SK-N-SH (cell line): ENCODE data around the gene SKI. TPM values are rescaled to one million over a fixed set of nuclear protein-coding genes. Genes with fewer than 3 reads are reported as not detected.

ENCODE experiments used
- CTCF ChIA-PET: fragments of 300-600, 350-600 bp; formaldehyde crosslinking; extraction: SDS; loops from one replicate; lab custom pipeline; 2021; lab: Yijun Ruan, JAX
- POLR2A ChIA-PET: fragments of 350-600 bp; sonication (Branson Sonifier 250); formaldehyde crosslinking; extraction: SDS; loops from one replicate; lab custom pipeline; 2020; ENCODE audit warnings: antibody characterized with exemption, inconsistent platforms; lab: Yijun Ruan, JAX
- DNase-seq: peaks from one replicate; pipeline ENCODE4 v3.0.0; 2012
- H2AFZ ChIP-seq: fragments of 200-600 bp; sonication (generic); 2 replicates; pipeline ENCODE4 v1.8.1; 2016; ENCODE audit warnings: antibody characterized with exemption, mild to moderate bottlenecking, low read depth
- H3F3A ChIP-seq: fragments of 200-600 bp; sonication (generic); replicated peaks from 2 replicates; pipeline ENCODE3; 2016; ENCODE audit warnings: antibody characterized with exemption, mild to moderate bottlenecking; ENCODE audit not compliant: insufficient read depth
- H3K27ac ChIP-seq, 2 experiments: fragments of 200-500 bp in 1 of 2; fragments of 200-600 bp in 1 of 2; sonication (Bioruptor generic) in 1 of 2; sonication (generic), shearing (Covaris generic) in 1 of 2; 2 replicates each; pipeline versions ENCODE4 v1.5.1 to v1.6.1; 2014 to 2016; ENCODE audit warnings: low read depth in 2 of 2, inconsistent platforms in 1 of 2, low read length in 1 of 2, mild to moderate bottlenecking in 1 of 2, mixed read lengths in 1 of 2
- H3K27me3 ChIP-seq: fragments of 200-600 bp; sonication (generic), shearing (Covaris generic); 2 replicates; pipeline ENCODE4 v1.6.1; 2016; ENCODE audit warnings: mixed run types; ENCODE audit not compliant: insufficient read depth
- H3K36me3 ChIP-seq, 2 experiments: fragments of 200-500 bp in 1 of 2; fragments of 200-600 bp in 1 of 2; sonication (Bioruptor generic) in 1 of 2; sonication (generic) in 1 of 2; replicated peaks in 1 of 2; 2 replicates each; pipeline versions ENCODE3 to v1.5.1; 2014 to 2016; ENCODE audit warnings: low read length in 1 of 2, mild to moderate bottlenecking in 1 of 2; ENCODE audit not compliant: insufficient read depth in 2 of 2, control insufficient read depth in 1 of 2
- H3K4me1 ChIP-seq, 2 experiments: fragments of 200-500 bp in 1 of 2; fragments of 200-600 bp in 1 of 2; sonication (Bioruptor generic) in 1 of 2; sonication (generic), shearing (Covaris generic) in 1 of 2; 2 replicates each; pipeline versions ENCODE4 v1.5.1 to v1.6.1; 2014 to 2016; ENCODE audit warnings: low read depth in 1 of 2, low read length in 1 of 2, mixed run types in 1 of 2; ENCODE audit not compliant: insufficient read depth in 2 of 2, control insufficient read depth in 1 of 2
- H3K4me2 ChIP-seq: fragments of 200-600 bp; sonication (generic), shearing (Covaris generic); 2 replicates; pipeline ENCODE4 v1.6.1; 2017; ENCODE audit warnings: mixed run types
- H3K4me3 ChIP-seq, 2 experiments: fragments of 200-500 bp in 1 of 2; fragments of 200-600 bp in 1 of 2; sonication (Bioruptor generic) in 1 of 2; sonication (generic), shearing (Covaris generic) in 1 of 2; 2 replicates each; pipeline versions ENCODE4 v1.5.1 to v1.8.1; 2014 to 2016; ENCODE audit warnings: low read depth in 2 of 2, inconsistent platforms in 1 of 2, low read length in 1 of 2, mild to moderate bottlenecking in 1 of 2, mixed read lengths in 1 of 2, moderate library complexity in 1 of 2
- H3K79me2 ChIP-seq: fragments of 200-600 bp; sonication (generic); 2 replicates; pipeline ENCODE4 v1.8.1; 2017; ENCODE audit warnings: mild to moderate bottlenecking; ENCODE audit not compliant: insufficient read depth
- H3K9ac ChIP-seq: fragments of 200-600 bp; sonication (generic); 2 replicates; pipeline ENCODE4 v1.6.1; 2017; ENCODE audit warnings: mixed run types
- H3K9me2 ChIP-seq: fragments of 200-600 bp; sonication (generic); 2 replicates; pipeline ENCODE4 v1.6.1; 2017; ENCODE audit warnings: mixed run types
- H3K9me3 ChIP-seq: fragments of 200-600 bp; sonication (generic); 2 replicates; pipeline ENCODE4 v1.6.1; 2017; ENCODE audit warnings: mixed run types, mild to moderate bottlenecking, moderate library complexity
- H4K20me1 ChIP-seq: fragments of 200-600 bp; sonication (generic); 2 replicates; pipeline ENCODE4 v1.6.1; 2017; ENCODE audit warnings: mild to moderate bottlenecking, mixed run types; ENCODE audit not compliant: insufficient read depth
- ELF1 ChIP-seq: IDR thresholded peaks from 2 replicates; pipeline ENCODE4 v1.4.0; 2012
- FOSL2 ChIP-seq: IDR thresholded peaks from 2 replicates; pipeline ENCODE4 v1.4.0; 2012; ENCODE audit warnings: low read depth, mild to moderate bottlenecking, moderate library complexity, borderline replicate concordance
- GABPA ChIP-seq: IDR thresholded peaks from 2 replicates; pipeline ENCODE4 v1.4.0; 2012; ENCODE audit warnings: low read depth, mild to moderate bottlenecking
- JUND ChIP-seq: IDR thresholded peaks from 2 replicates; pipeline ENCODE4 v1.4.0; 2012
- MEF2A ChIP-seq: IDR thresholded peaks from 2 replicates; pipeline ENCODE4 v1.4.0; 2012; ENCODE audit warnings: low read depth, borderline replicate concordance
- MXI1 ChIP-seq: IDR thresholded peaks from 2 replicates; pipeline ENCODE4 v1.6.1; 2012; ENCODE audit warnings: mild to moderate bottlenecking, low read depth, low read length, improper control_type of control experiment
- NFIC ChIP-seq: IDR thresholded peaks from 2 replicates; pipeline ENCODE4 v1.4.0; 2012; ENCODE audit warnings: borderline replicate concordance
- NRF1 ChIP-seq: IDR thresholded peaks from 2 replicates; pipeline ENCODE4 v1.6.1; 2012; ENCODE audit warnings: low read depth, mild to moderate bottlenecking, low read length
- POLR2AphosphoS5 ChIP-seq: IDR thresholded peaks from 2 replicates; pipeline ENCODE4 v1.6.1; 2012; ENCODE audit warnings: low read depth, low read length
- RAD21 ChIP-seq: IDR thresholded peaks from 2 replicates; pipeline ENCODE4 v1.6.1; 2012; ENCODE audit warnings: mild to moderate bottlenecking, low read length
- RFX5 ChIP-seq: IDR thresholded peaks from 2 replicates; pipeline ENCODE4 v1.6.1; 2012; ENCODE audit warnings: mild to moderate bottlenecking, improper control_type of control experiment, low read length
- RXRA ChIP-seq: IDR thresholded peaks from 2 replicates; pipeline ENCODE4 v1.4.0; 2012; ENCODE audit warnings: low read depth, mild to moderate bottlenecking, borderline replicate concordance
- SIN3A ChIP-seq: IDR thresholded peaks from 2 replicates; pipeline ENCODE4 v1.6.1; 2012; ENCODE audit warnings: low read depth, mild to moderate bottlenecking, low read length, moderate library complexity, borderline replicate concordance
- SMC3 ChIP-seq: IDR thresholded peaks from 2 replicates; pipeline ENCODE4 v1.6.1; 2012; ENCODE audit warnings: low read depth, low read length, improper control_type of control experiment
- TCF12 ChIP-seq: IDR thresholded peaks from 2 replicates; pipeline ENCODE4 v1.4.0; 2012
- TEAD4 ChIP-seq: IDR thresholded peaks from 2 replicates; pipeline ENCODE4 v1.4.0; 2012; ENCODE audit warnings: mild to moderate bottlenecking, borderline replicate concordance; ENCODE audit not compliant: insufficient read depth
- WGBS: methylation state at CpG from one replicate; pipeline ENCODE4 v1.1.6; 2017; ENCODE audit warnings: low lambda C conversion rate; 5-methylcytosine and 5-hydroxymethylcytosine counted together
- polyA plus RNA-seq, 3 experiments: library from polyadenylated mRNA; depleted of rRNA; stranded (reverse); fragments of >200 nt; gene quantifications; 2 replicates each; pipeline ENCODE4 v1.2.3, GENCODE V29; 2012
- TF ChIP-seq, protein P1 (sequence below): fragments of 150-350 bp; IDR thresholded peaks from 2 replicates; pipeline ENCODE4 v1.6.1; 2016; ENCODE audit warnings: mild to moderate bottlenecking, low read depth, low read length
- TF ChIP-seq, protein P2 (sequence below): fragments of 150-350 bp; IDR thresholded peaks from 2 replicates; pipeline ENCODE4 v1.6.1; 2017; ENCODE audit warnings: antibody characterized with exemption, low read length, low read depth, borderline replicate concordance
- TF ChIP-seq, protein P3 (sequence below): IDR thresholded peaks from 2 replicates; pipeline ENCODE4; 2012
- TF ChIP-seq, protein P4 (sequence below): IDR thresholded peaks from 2 replicates; pipeline ENCODE4 v1.4.0; 2012; ENCODE audit warnings: low read depth, borderline replicate concordance
- TF ChIP-seq, protein P5 (sequence below): IDR thresholded peaks from 2 replicates; pipeline ENCODE4 v1.4.0; 2012; ENCODE audit warnings: low read depth

The SKI gene
- polyA plus RNA-seq, 1 of the 3 experiments (the other 2 are of a cell fraction): 7.2 TPM

DNA sequence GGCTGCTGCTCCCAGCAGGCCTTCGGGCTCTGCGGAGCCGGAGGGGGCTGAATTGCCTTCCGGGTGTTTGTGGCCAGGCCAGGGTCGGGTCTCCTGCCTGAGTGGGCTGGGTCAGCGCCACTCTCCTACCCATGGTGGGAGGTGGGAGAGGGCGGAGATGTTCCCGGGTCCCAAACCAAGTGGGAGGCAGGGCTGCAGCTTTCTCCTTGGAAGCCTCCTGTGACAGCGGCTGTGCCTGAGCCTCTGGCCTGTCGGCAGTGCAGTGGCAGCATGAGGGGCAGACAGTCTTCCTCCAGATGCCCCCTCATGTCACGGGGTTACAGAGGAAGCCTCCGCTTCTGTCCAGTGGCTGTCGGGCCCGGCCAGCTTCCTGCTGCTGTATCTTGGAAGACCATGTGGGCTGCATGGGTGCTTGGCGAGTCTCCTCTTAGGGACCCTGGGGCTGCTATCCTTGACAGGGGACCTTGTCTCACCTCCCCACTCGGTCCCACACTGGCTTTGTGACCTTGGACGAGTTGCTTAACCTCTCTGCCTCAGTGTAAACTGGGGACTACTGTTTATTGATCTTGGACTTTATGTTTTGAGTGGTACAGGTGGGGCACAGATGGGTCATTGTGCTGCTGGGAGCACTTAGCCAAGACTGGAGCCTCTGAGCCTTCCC is 4.3 kb downstream of the SKI start:
- no peak overlapping the region for H3K9ac ChIP-seq
- no peak overlapping the region for H2AFZ ChIP-seq
- H3K4me1 ChIP-seq: peaks cover 0 to 65% of the 10 kb centered on the region in 2 experiments; a peak in 2 of 4 replicates
- H3K27me3 ChIP-seq: no peaks in the 10 kb centered on the region
- H3K79me2 ChIP-seq: peaks cover 88% of the 10 kb centered on the region
- H3K4me3 ChIP-seq: no peak overlapping the region; a peak in 1 of 4 replicates
- 82% methylated on average over 10 of the region's 17 CpGs for WGBS
- peak overlapping the region; percentile 96 for H3K4me2 ChIP-seq
- no peaks in the 10 kb centered on the region for H3F3A ChIP-seq
- H3K9me2 ChIP-seq: no peaks in the 10 kb centered on the region
- ChIA-PET CTCF (interaction anchor here (1.0 to 9.4 kb wide), 5 partner anchors 37 to 150 kb away, joined by 3 to 47 read pairs (median 5); partner anchors contain the start of gene FAAP20), POLR2A (interaction anchor here (0.9 to 1.5 kb wide), 2 partner anchors 83 to 94 kb away, joined by 3 read pairs; no protein-coding TSS in a partner anchor)
- no peaks in the 10 kb centered on the region for H3K9me3 ChIP-seq
- H3K36me3 ChIP-seq: no peaks in the 10 kb centered on the region
- DNase-seq: no peak
- H3K27ac ChIP-seq: peak overlapping the region in 1 of 2 experiments; percentile 56; a peak in 1 of 4 replicates
- peaks cover 86% of the 10 kb centered on the region for H4K20me1 ChIP-seq
- TF ChIP-seq POLR2AphosphoS5: no peak
- TF ChIP-seq NFIC: no peak
- no peak for TF ChIP-seq SIN3A
- TF ChIP-seq, protein P1, sequence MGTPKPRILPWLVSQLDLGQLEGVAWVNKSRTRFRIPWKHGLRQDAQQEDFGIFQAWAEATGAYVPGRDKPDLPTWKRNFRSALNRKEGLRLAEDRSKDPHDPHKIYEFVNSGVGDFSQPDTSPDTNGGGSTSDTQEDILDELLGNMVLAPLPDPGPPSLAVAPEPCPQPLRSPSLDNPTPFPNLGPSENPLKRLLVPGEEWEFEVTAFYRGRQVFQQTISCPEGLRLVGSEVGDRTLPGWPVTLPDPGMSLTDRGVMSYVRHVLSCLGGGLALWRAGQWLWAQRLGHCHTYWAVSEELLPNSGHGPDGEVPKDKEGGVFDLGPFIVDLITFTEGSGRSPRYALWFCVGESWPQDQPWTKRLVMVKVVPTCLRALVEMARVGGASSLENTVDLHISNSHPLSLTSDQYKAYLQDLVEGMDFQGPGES: no peak
- no peak for TF ChIP-seq MXI1
- TF ChIP-seq JUND: no peak
- TF ChIP-seq, protein P2, sequence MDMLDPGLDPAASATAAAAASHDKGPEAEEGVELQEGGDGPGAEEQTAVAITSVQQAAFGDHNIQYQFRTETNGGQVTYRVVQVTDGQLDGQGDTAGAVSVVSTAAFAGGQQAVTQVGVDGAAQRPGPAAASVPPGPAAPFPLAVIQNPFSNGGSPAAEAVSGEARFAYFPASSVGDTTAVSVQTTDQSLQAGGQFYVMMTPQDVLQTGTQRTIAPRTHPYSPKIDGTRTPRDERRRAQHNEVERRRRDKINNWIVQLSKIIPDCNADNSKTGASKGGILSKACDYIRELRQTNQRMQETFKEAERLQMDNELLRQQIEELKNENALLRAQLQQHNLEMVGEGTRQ: no peak
- TF ChIP-seq, protein P3, sequence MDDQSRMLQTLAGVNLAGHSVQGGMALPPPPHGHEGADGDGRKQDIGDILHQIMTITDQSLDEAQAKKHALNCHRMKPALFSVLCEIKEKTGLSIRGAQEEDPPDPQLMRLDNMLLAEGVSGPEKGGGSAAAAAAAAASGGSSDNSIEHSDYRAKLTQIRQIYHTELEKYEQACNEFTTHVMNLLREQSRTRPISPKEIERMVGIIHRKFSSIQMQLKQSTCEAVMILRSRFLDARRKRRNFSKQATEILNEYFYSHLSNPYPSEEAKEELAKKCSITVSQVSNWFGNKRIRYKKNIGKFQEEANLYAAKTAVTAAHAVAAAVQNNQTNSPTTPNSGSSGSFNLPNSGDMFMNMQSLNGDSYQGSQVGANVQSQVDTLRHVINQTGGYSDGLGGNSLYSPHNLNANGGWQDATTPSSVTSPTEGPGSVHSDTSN: no peak
- no peak for TF ChIP-seq FOSL2
- no peak for TF ChIP-seq TCF12
- TF ChIP-seq, all 33 proteins: peak for 0

DNA sequence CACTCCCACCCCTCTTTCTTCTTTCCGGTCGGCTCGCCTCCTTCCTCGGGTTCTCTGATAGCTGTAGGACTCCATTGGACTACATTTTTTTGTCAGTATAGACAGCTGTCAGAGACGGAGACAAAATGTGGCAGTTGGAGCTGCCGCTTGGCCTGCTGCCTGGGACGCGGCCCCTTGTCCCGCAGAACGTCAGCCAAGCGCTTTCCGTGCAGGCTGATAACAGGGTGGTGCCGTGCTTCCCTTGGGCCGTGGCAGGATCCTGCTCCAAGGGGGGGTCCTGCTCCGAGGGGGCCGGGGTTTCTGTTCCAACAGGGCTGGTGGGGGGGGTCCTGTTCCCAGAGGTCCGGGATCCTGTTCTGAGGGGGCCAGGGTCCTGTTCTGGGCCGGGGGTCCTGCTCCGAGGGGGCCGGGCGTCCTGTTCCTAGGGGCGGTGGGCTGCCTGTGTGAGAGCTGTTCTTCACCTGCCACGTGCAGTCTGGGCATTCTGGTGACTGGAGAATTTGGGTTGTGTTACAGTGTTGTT is 4.9 kb downstream of the SKI start:
- TF ChIP-seq ELF1 (no peak), MEF2A (no peak), GABPA (no peak), MXI1 (no peak), RAD21 (no peak), FOSL2 (no peak), RFX5 (no peak), SMC3 (no peak), NRF1 (no peak), SIN3A (no peak), RXRA (no peak), TEAD4 (no peak)
- TF ChIP-seq, protein P2: no peak
- TF ChIP-seq, protein P4, sequence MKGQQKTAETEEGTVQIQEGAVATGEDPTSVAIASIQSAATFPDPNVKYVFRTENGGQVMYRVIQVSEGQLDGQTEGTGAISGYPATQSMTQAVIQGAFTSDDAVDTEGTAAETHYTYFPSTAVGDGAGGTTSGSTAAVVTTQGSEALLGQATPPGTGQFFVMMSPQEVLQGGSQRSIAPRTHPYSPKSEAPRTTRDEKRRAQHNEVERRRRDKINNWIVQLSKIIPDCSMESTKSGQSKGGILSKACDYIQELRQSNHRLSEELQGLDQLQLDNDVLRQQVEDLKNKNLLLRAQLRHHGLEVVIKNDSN: no peak
- TF ChIP-seq, protein P5, sequence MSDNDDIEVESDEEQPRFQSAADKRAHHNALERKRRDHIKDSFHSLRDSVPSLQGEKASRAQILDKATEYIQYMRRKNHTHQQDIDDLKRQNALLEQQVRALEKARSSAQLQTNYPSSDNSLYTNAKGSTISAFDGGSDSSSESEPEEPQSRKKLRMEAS: no peak
- TF ChIP-seq, all 33 proteins: peak for 0
- H4K20me1 ChIP-seq: peaks cover 92% of the 10 kb centered on the region

More for the DNA sequence above, 4.9 kb downstream of the SKI start:
- H3K4me1 ChIP-seq: peaks cover 0 to 69% of the 10 kb centered on the region in 2 experiments; a peak in 2 of 4 replicates
- no peak for DNase-seq
- H3K4me2 ChIP-seq: peak overlapping the region; percentile 96; the same call in 1 of the 2 replicates
- H3K9ac ChIP-seq: no peak overlapping the region
- H3F3A ChIP-seq: no peaks in the 10 kb centered on the region
- no peaks in the 10 kb centered on the region for H3K36me3 ChIP-seq
- H3K9me2 ChIP-seq: no peaks in the 10 kb centered on the region
- peaks cover 93% of the 10 kb centered on the region for H3K79me2 ChIP-seq
- ChIA-PET CTCF (interaction anchor here (0.7 to 9.4 kb wide), 6 partner anchors 37 to 150 kb away, joined by 3 to 47 read pairs (median 4); partner anchors contain the start of gene FAAP20), POLR2A (no interaction called here)
- no peak overlapping the region for H2AFZ ChIP-seq
- 89% methylated on average over 12 of the region's 23 CpGs for WGBS
- no peaks in the 10 kb centered on the region for H3K27me3 ChIP-seq
- H3K4me3 ChIP-seq: no peak overlapping the region
- H3K27ac ChIP-seq: no peak overlapping the region; a peak in 1 of 4 replicates
- no peaks in the 10 kb centered on the region for H3K9me3 ChIP-seq
